Stomach (tissue), 4 donors: Measurements from ENCODE around the gene SMIM3.

Source experiments
- CTCF ChIP-seq, 7 experiments: fragments of 450-650 bp in 4 of 7; fragments of 200-600 bp in 3 of 7; sonication (generic) in 3 of 7; IDR thresholded peaks; one replicate each; pipeline ENCODE4 v1.5.1; 2016 to 2019; ENCODE audit warnings: antibody characterized with exemption in 7 of 7, control low read depth in 2 of 7, mild to moderate bottlenecking in 1 of 7
- POLR2A ChIP-seq, 4 donors: fragments of 450-650 bp; IDR thresholded peaks; one replicate each; pipeline ENCODE4 v1.6.1; 2016; ENCODE audit warnings: antibody characterized with exemption in 4 of 4, control low read depth in 2 of 4, mild to moderate bottlenecking in 1 of 4, moderate library complexity in 1 of 4
- POLR2AphosphoS5 ChIP-seq, 3 donors: sonication (generic); formaldehyde crosslinking; IDR thresholded peaks; one replicate each; pipeline ENCODE4 v1.6.1; 2016; ENCODE audit warnings: antibody characterized with exemption in 3 of 3

GRCh38 chr5:150788977-150789376, 10.4 kb downstream of the SMIM3 start:
- TF ChIP-seq CTCF (IDR thresholded peaks at IDR 0.05) (no peak), POLR2AphosphoS5 (IDR thresholded peaks at IDR 0.05) (no peak), POLR2A (IDR thresholded peaks at IDR 0.05) (no peak)
